ENCODE data around the gene CPLANE2.

GRCh38 chr1:16237343-16237830, 404 bp upstream of the CPLANE2 start:
- TF ChIP-seq CTCF (conservative IDR thresholded peaks at IDR 0.05) (no peak), ZFX (IDR thresholded peaks at IDR 0.05) (no peak)
